Liver (tissue), 3 donors: ENCODE data around the gene TTC29.

ENCODE experiments used
- ATF3 ChIP-seq: IDR thresholded peaks from 2 replicates; pipeline ENCODE4 v1.6.1; 2016; ENCODE audit warnings: antibody characterized with exemption
- CTCF ChIP-seq: fragments of 150-350 bp; IDR thresholded peaks from 2 replicates; pipeline ENCODE4 v1.5.1; 2017; ENCODE audit warnings: improper control_type of control experiment, low read depth, low read length; ENCODE audit not compliant: missing input control
- EGR1 ChIP-seq, 2 donors: IDR thresholded peaks; 2 replicates each; pipeline ENCODE4 v1.6.1; 2016 to 2018; ENCODE audit warnings: antibody characterized with exemption in 2 of 2, low read depth in 2 of 2
- GABPA ChIP-seq, 2 donors: IDR thresholded peaks in 1 of 2; conservative IDR thresholded peaks in 1 of 2; 2 replicates each; pipeline ENCODE4 v1.6.1; 2016; ENCODE audit warnings: antibody characterized with exemption in 2 of 2, mild to moderate bottlenecking in 1 of 2, moderate library complexity in 1 of 2
- MAX ChIP-seq: IDR thresholded peaks from 2 replicates; pipeline ENCODE4 v1.6.1; 2016; ENCODE audit warnings: antibody characterized with exemption
- NR2F2 ChIP-seq: IDR thresholded peaks from 2 replicates; pipeline ENCODE4 v1.6.1; 2016; ENCODE audit warnings: antibody characterized with exemption
- RAD21 ChIP-seq, 2 donors: IDR thresholded peaks; 2 replicates each; pipeline ENCODE4 v1.6.1; 2016; ENCODE audit warnings: antibody characterized with exemption in 2 of 2, mild to moderate bottlenecking in 2 of 2
- REST ChIP-seq: IDR thresholded peaks from 2 replicates; pipeline ENCODE4 v1.6.1; 2016; ENCODE audit warnings: antibody characterized with exemption, mild to moderate bottlenecking
- RXRA ChIP-seq, 2 donors: IDR thresholded peaks; 2 replicates each; pipeline ENCODE4 v1.6.1; 2017 to 2018; ENCODE audit warnings: antibody characterized with exemption in 2 of 2, mild to moderate bottlenecking in 1 of 2
- YY1 ChIP-seq: IDR thresholded peaks from 2 replicates; pipeline ENCODE4 v1.6.1; 2016; ENCODE audit warnings: antibody characterized with exemption, mild to moderate bottlenecking
- donor health status: healthy.
- donor health status: healthy.

GRCh38 chr4:146709956-146710355 lies 235.7 kb downstream of the TTC29 start:
- TF ChIP-seq YY1 (no peak), CTCF (no peak), GABPA (IDR thresholded peaks at IDR 0.05 in 1 of 2, conservative IDR thresholded peaks at IDR 0.05 in 1 of 2) (no peak), ATF3 (no peak), REST (no peak), RXRA (IDR thresholded peaks at IDR 0.05) (no peak), MAX (no peak), RAD21 (IDR thresholded peaks at IDR 0.05) (no peak), EGR1 (IDR thresholded peaks at IDR 0.05; ENCODE audit: low read depth in 2 of 2) (no peak), NR2F2 (no peak)
